Peyer's patch (tissue), 4 donors: ENCODE data around the gene UPK2.

Source experiments
- CTCF ChIP-seq, 6 experiments: fragments of 450-650 bp in 4 of 6; fragments of 200-600 bp in 2 of 6; sonication (generic) in 1 of 6; IDR thresholded peaks; one replicate each; pipeline ENCODE4 v1.5.1; 2017 to 2019; ENCODE audit warnings: antibody characterized with exemption in 6 of 6, mild to moderate bottlenecking in 3 of 6, moderate library complexity in 1 of 6
- POLR2A ChIP-seq, 2 donors: fragments of 450-650 bp; IDR thresholded peaks; one replicate each; pipeline ENCODE4 v1.5.1; 2017; ENCODE audit warnings: antibody characterized with exemption in 2 of 2, mild to moderate bottlenecking in 2 of 2, moderate library complexity in 2 of 2

- TF ChIP-seq CTCF (IDR thresholded peaks at IDR 0.05) = peak in 2 of 6 experiments; percentile 10 to 26
- peak in 1 of 2 donors; percentile 36 for TF ChIP-seq POLR2A (IDR thresholded peaks at IDR 0.05)
Measured at GRCh38 chr11:118917481-118918127, 38.5 kb upstream of the UPK2 start.
